Measurements from ENCODE around the gene ZHX3. TPM values are rescaled to one million over a fixed set of nuclear protein-coding genes. Genes with fewer than 3 reads are reported as not detected.

Gene ZHX3
- total RNA-seq: 5.8 and 16.2 TPM in 2 replicates

GRCh38 chr20:41317546-41318270 is at the start of gene ZHX3:
TSS of gene ZHX3 (minus strand) at chr20:41317731. CDS start at chr20:41204916, 112,815 bp downstream.

DNA sequence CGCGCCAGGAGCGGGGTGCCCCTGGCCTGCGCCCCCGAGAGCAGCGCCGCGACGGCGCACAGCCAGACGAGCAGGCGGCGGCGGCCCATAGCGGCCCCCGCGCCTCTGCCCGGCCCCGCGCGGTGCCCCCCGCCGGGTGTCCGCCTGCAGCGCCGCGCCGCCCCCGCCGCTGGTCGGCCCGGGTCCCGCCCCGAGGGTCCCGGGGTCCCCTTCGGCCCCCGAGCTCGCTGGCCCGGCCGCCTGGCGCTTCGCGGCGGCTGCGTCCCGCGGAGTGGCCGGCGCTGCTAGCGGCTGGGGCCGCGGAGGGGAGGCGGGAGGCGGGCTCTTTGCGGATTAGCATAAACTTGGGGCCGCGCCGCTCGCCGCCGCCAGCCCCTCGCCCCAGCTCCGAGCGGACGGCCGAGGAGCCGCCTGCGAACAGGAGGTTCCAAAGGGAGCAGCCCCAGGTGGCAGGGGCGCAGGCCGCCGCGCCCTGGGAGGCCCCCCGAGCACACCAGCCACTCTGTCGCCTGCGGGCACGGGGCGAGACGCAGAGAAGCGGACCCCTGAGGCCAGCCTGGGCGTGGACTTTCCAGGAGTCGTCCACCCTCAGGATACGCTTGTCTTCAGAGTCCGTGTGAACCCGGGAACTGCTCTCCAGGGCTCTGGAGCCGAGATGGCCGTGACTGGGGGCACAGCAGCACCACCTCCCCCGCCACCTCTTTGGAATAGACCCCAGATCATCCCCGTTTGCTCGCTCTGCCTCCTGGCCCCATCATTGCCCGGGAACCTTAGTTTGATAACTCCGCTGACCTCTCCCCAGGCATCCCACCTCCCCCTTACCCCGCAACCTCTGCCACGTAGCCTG is 49.2 kb upstream of the ZHX3 start, which contains the start of gene EMILIN3:
EMILIN3 (minus strand) TSS at position 273 of the 847 bp plus-strand sequence; CDS start at position 89, 184 bp downstream.

GRCh38 chr20:41340327-41341055 is 23.0 kb upstream of the ZHX3 start, which contains the start of gene LPIN3:
TSS of gene LPIN3 (plus strand) at chr20:41340821. CDS start at chr20:41345804, 4,983 bp downstream.

GRCh38 chr20:41136680-41137613 is 180.6 kb downstream of the ZHX3 start, which contains the start of gene PLCG1:
TSS of gene PLCG1 (plus strand) at chr20:41137543. CDS start at chr20:41137642, 99 bp downstream.

Other genes starting within 250 kb of the ZHX3 start
- 24.9 and 76.7 TPM in 2 replicates for gene PLCG1, start 180.2 kb downstream of the ZHX3 start, total RNA-seq
- 3.4 and 12.5 TPM in 2 replicates for gene LPIN3, start 23.1 kb upstream of the ZHX3 start, total RNA-seq
- gene EMILIN3, start 49.1 kb upstream of the ZHX3 start, total RNA-seq: not detected in 2 replicates